Activated B cell treated with CpG ODN at 0.5 μM for 24 hours (primary cell): Measurements from ENCODE around the gene AKAP1. TPM values are rescaled to one million over a fixed set of nuclear protein-coding genes. Genes with fewer than 3 reads are reported as not detected.

ENCODE experiments used
- ATAC-seq: fragments of 200-7000 bp; cut with Tn5 transposase; one replicate; pipeline ENCODE4 v1.10.0; 2021; ENCODE audit warnings: low read depth, mild to moderate bottlenecking, moderate library complexity
- CTCF ChIA-PET: fragments of 350-600 bp; sonication (Branson Sonifier 250); formaldehyde crosslinking; loops from one replicate; lab custom pipeline; 2021; ENCODE audit warnings: antibody characterized with exemption; lab: Charles Lee
- POLR2A ChIA-PET: fragments of 350-600 bp; sonication (Branson Sonifier 250); formaldehyde crosslinking; loops from one replicate; lab custom pipeline; 2021; ENCODE audit warnings: antibody characterized with exemption; lab: Charles Lee
- DNase-seq: peaks from one replicate; pipeline ENCODE4 v3.0.0; 2022
- H3K27ac Mint-ChIP-seq: one replicate; pipeline ENCODE4 v1.8.0; 2020; ENCODE audit warnings: mixed read lengths
- H3K27me3 Mint-ChIP-seq: one replicate; pipeline ENCODE4 v1.8.0; 2021; ENCODE audit warnings: mixed read lengths
- H3K36me3 Mint-ChIP-seq: one replicate; pipeline ENCODE4 v1.8.0; 2021; ENCODE audit warnings: low read depth, mixed read lengths
- H3K4me1 Mint-ChIP-seq: one replicate; pipeline ENCODE4 v1.8.0; 2021; ENCODE audit warnings: mixed read lengths
- H3K4me3 Mint-ChIP-seq: one replicate; pipeline ENCODE4 v1.8.0; 2020; ENCODE audit warnings: mild to moderate bottlenecking, mixed read lengths
- H3K9me3 Mint-ChIP-seq: one replicate; pipeline ENCODE4 v1.8.0; 2020; ENCODE audit warnings: mixed read lengths
- CTCF ChIP-seq: fragments of 200-600 bp; IDR thresholded peaks from one replicate; pipeline ENCODE4 v1.8.0; 2022; ENCODE audit warnings: antibody characterized with exemption, mild to moderate bottlenecking
- intact Hi-C: fragments of 100-400 bp; cut with micrococcal nuclease; formaldehyde crosslinking; loops from one replicate; pipeline ENCODE4 v1.15.1; 2024
- total RNA-seq: library from RNA; stranded (reverse); gene quantifications from 2 replicates; pipeline ENCODE4 v1.2.3, GENCODE V29; 2022

Gene AKAP1
- total RNA-seq, 1 donor from 2014 or later = 22.5 TPM

GRCh38 chr17:57082441-57082840 is 2.6 kb upstream of the AKAP1 start:
- DNase-seq (no peak), ATAC-seq (no peak)
- Mint-ChIP-seq H3K4me1 (peaks cover 19% of the 10 kb centered on the region), H3K9me3 (no peaks in the 10 kb centered on the region), H3K27ac (no peak overlapping the region), H3K27me3 (no peaks in the 10 kb centered on the region), H3K4me3 (no peak overlapping the region), H3K36me3 (peaks cover 3% of the 10 kb centered on the region)
- CTCF ChIA-PET = no interaction called here
- no peak for TF ChIP-seq CTCF
- POLR2A ChIA-PET = no interaction called here
- intact Hi-C loops = loop anchor here (10.0 kb wide), 2 partner anchors 1002 to 1432 kb away; partner anchors contain the start of genes DYNLL2 and MTMR4

DNA sequence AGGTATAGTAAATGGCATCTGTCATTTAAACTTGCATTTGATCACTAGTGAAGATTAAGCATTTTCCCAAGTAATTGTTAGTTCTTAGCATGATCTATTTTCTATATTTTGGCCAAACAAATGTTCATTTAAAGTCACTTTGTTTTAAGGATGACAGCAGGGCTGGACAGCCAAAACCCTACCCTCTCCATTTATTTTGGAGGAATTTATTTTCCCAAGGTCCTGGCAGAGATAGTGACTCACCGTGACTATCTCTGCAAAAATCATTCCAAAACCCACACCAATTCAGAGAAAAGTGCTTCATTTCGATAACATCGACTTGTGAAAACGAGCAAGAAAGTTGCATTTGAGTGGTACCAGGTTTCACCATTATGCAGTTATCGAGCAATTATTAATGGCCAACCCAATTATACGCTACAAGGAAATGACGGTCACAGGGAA is 665 bp upstream of the AKAP1 start:
- peak overlapping the region; percentile 90 for H3K4me3 Mint-ChIP-seq
- ChIA-PET CTCF (interaction anchor here (0.7 kb wide), 1 partner anchor 88 kb away, joined by 3 read pairs; no protein-coding TSS in a partner anchor), POLR2A (interaction anchor here (0.9 to 2.4 kb wide), 8 partner anchors 12 to 1547 kb away, joined by 3 to 13 read pairs (median 5); partner anchors contain the start of genes MRPS23, SCPEP1 and TRIM25)
- H3K4me1 Mint-ChIP-seq = peaks cover 25% of the 10 kb centered on the region
- H3K27ac Mint-ChIP-seq = peak overlapping the region; percentile 91
- H3K27me3 Mint-ChIP-seq = no peaks in the 10 kb centered on the region
- peak; percentile 16 for ATAC-seq
- H3K36me3 Mint-ChIP-seq = peaks cover 3% of the 10 kb centered on the region
- DNase-seq = no peak
- no peak for TF ChIP-seq CTCF
- H3K9me3 Mint-ChIP-seq = no peaks in the 10 kb centered on the region
- intact Hi-C loops = loop anchor here (2.0 to 10.0 kb wide), 3 partner anchors 80 to 1430 kb away; partner anchors contain the start of genes DYNLL2 and MTMR4

DNA sequence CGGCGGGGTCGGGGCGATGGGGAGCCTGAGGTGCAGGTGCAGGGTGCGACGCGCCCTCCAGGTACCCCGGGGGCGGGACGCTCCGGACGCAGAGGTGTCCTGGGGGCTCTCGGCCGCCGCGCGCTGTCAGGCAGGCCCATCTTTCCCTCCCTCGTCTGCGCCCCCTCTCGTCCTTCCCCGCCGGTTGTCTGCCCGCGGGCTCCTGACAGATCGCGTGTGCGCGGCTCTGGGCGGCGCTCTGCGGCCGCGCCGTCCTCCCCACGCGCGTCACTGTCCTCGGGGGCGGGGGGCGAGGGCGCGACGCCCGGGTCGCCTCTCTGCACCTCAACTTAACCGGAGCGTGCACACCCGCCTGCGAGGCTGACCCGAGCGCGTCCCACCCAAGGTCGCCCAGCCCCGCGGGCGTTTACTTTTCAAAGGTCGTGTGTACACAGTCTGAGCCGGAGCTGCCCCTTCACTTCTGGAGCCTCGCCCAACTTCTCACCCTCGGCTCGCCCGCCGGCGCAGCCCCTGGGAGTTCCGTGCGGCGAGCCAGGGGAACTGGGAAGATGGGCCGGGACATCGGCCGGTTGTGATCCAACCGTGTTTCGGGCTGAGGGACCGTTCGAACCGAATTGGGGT is 512 bp downstream of the AKAP1 start:
- Mint-ChIP-seq H3K4me1 (peaks cover 25% of the 10 kb centered on the region), H3K27me3 (no peaks in the 10 kb centered on the region), H3K9me3 (no peaks in the 10 kb centered on the region), H3K36me3 (peaks cover 3% of the 10 kb centered on the region), H3K4me3 (peak overlapping the region; percentile 90), H3K27ac (no peak overlapping the region)
- POLR2A ChIA-PET = interaction anchor here (0.5 to 2.4 kb wide), 10 partner anchors 9 to 1618 kb away, joined by 3 to 13 read pairs (median 6); partner anchors contain the start of genes MRPS23, SCPEP1 and SRSF1
- DNase-seq (no peak), ATAC-seq (peak; percentile 35)
- TF ChIP-seq CTCF = no peak
- intact Hi-C loops = loop anchor here (1.0 to 10.0 kb wide), 9 partner anchors 81 to 1429 kb away; partner anchors contain the start of genes C17orf67, DYNLL2, MRPS23 and MSI2
- CTCF ChIA-PET = no interaction called here

DNA sequence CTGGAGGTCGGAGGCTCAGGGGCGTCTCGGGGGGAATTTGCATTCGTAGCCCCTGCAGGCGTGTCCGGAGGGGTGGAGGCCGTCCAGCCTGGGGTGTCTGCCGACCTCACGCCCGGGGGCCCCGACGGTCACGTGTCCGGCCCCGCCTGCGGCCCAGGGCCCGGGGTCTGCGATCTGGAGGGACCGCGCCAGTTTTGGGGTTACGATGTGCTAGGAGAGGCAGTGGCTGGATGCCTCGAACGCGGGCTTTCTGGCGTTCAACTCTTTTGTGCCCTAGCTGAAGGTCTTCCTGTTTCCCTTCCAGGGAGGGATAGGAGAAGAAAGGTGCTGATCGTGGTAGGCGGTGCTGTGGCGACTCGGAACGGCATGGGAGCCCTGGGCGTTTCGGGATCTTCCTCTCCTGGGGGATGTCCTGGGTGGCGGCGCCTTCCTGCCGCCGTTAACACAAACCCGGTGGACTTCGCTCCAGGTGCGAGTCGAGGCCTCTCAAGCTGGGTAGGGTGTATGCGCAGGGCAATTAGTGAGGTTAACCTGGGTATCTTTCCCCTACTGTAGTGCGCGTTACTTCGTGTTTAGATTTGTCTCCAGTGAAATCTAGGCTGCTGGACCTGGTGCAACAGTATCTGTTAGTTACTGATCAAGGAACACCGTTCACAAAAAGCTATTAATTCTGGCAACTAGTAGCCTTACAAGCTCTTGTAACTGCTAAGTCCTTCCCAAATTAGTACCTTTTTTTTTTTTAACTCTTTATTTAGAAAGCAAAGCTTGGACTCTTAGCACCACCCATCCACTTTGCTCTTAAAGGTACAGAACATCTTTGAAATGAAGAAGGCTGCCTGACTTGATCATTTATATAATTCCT is 1.3 kb downstream of the AKAP1 start:
- H3K4me1 Mint-ChIP-seq = peaks cover 25% of the 10 kb centered on the region
- ChIA-PET CTCF (no interaction called here), POLR2A (interaction anchor here (0.8 to 2.4 kb wide), 4 partner anchors 16 to 997 kb away, joined by 3 to 13 read pairs (median 8); partner anchors contain the start of genes DYNLL2 and SCPEP1)
- H3K27me3 Mint-ChIP-seq = no peaks in the 10 kb centered on the region
- TF ChIP-seq CTCF = no peak
- DNase-seq = peak; percentile 20
- H3K27ac Mint-ChIP-seq = peak overlapping the region; percentile 56
- no peak for ATAC-seq
- H3K36me3 Mint-ChIP-seq = peaks cover 3% of the 10 kb centered on the region
- peak overlapping the region; percentile 90 for H3K4me3 Mint-ChIP-seq
- H3K9me3 Mint-ChIP-seq = no peaks in the 10 kb centered on the region
- intact Hi-C loops = loop anchor here (5.0 to 10.0 kb wide), 4 partner anchors 171 to 1429 kb away; partner anchors contain the start of genes DYNLL2, MSI2, MTMR4 and TRIM25
